Measurements from ENCODE around the gene ZNRF3.

The ZNRF3 gene

DNA sequence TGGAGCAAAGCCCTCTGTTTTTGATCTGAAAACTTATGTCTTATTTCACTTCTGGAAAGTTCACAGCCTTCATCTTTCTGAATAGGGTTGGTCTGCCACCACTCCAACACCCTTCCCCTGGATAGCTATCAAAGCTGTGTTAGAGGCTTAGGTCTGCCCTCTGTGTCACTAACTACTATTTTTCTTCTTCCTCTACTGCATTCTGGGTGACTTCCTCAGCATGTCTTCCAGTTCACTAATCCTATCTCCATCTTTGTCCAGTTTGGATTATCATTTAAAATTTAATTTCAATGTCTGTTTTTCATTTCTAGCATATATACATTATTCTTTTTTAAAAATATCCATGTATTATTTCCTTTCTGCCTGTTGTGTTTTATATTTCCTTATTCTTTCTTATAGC, 84.6 kb downstream of the ZNRF3 start:
- DNase-seq, result no peak
- in situ Hi-C loops (cut with HindIII; ENCODE audit: low pct_ligation_motif_present, low pct_unique_long_range_greater_than_20kb, low sequenced_read_pairs), result no loop called here

DNA sequence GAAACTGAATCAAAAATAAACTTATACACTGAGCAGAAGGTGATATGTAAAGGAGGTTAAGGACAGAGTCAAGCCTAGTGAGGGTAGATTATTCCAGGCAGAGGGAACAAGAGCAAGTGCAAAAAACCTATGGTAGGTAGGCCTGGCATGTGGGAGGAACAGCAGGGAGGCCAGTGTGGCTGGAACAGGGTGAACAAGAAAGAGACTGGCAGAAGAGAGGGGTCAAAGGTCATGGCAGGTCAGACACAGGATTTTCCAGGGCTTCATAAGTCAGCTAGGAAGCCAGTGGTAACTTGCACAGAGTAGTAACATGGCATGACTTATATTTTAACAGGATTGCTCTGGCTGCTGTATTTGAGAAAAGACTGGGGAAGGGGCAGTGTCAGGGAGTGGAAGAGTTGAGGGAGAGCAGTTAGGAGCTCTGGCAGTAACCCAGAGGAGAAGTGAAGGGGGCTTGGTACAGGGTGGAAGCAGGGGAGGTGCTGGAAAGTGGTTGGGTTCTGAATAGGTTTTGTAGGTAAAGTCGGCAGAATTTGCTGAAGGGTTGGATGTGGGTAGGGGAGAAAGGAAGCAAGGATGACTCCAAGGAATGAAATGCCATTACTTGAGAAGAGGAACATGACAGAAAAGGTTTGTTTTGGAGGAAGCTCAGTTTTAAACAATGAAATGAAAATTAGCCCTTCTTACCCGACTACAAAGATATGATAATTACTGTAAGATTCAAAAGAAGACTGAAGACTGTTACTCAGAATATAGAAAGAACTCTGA, 86.2 kb downstream of the ZNRF3 start:
- no peak for DNase-seq

GRCh38 chr22:28973352-28973751, 90.0 kb downstream of the ZNRF3 start:
- in situ Hi-C loops (cut with HindIII; ENCODE audit: low pct_ligation_motif_present, low pct_unique_long_range_greater_than_20kb, low sequenced_read_pairs), result no loop called here
- DNase-seq, result no peak

More for the DNA sequence above, 86.2 kb downstream of the ZNRF3 start:
- in situ Hi-C loops (cut with HindIII; ENCODE audit: low pct_ligation_motif_present, low pct_unique_long_range_greater_than_20kb, low sequenced_read_pairs), result no loop called here

GRCh38 chr22:28977060-28977459, 93.7 kb downstream of the ZNRF3 start:
- DNase-seq, result peak; percentile 6
- in situ Hi-C loops (cut with HindIII; ENCODE audit: low pct_ligation_motif_present, low pct_unique_long_range_greater_than_20kb, low sequenced_read_pairs), result no loop called here

- in situ Hi-C loops (cut with HindIII; ENCODE audit: low pct_ligation_motif_present, low pct_unique_long_range_greater_than_20kb, low sequenced_read_pairs), result no loop called here
- peak; percentile 45 for DNase-seq
Observed at GRCh38 chr22:28977481-28977971, 94.2 kb downstream of the ZNRF3 start.

- in situ Hi-C loops (cut with HindIII; ENCODE audit: low pct_ligation_motif_present, low pct_unique_long_range_greater_than_20kb, low sequenced_read_pairs), result no loop called here
- peak; percentile 56 for DNase-seq
Observed at GRCh38 chr22:28978158-28978557, 94.8 kb downstream of the ZNRF3 start.

DNA sequence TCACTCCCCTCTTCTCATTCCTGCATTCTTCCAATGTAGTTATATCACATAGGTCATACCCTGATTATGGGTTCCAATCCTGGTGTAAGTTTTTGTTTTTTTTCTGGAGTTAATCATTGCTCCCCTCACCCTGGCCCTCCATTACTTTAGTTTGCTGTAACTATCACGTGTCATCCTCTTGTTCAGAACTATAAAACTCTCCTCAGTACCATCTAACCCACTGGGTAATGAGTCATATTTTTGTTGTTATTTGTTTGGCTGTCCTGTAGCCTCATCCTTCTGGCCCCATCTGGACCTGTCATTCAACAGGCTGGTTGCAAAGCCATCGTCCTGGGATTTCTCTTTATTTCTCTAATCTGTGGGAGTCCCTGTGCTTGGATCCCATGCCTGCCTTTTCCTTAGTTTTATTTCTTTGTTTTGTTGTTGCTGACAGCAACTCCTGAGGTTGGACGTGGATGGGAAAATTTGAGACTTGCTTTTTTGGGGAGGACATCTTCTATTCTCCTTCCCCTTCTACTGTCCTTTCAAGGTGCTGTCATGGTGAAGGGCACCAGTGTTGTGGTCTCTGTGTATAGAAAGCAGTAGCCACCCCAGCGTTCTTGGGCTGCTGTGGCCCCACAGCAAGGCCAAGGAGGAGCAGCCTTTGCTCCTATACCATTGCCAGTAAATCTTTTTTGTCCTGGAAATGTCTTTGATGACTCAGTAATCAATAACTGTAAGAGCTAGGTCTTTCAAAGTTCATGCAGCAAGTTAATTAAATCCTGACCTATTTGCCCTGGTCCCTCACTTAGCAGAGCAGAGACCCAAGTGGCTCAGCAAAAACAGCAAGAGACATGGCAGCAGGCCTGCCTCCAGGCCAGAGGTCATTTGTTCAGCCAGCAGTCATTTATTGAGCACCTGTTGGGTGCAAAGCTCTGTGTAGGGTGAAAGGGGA, 95.8 kb downstream of the ZNRF3 start:
- DNase-seq, result peak; percentile 5
- in situ Hi-C loops (cut with HindIII; ENCODE audit: low pct_ligation_motif_present, low pct_unique_long_range_greater_than_20kb, low sequenced_read_pairs), result no loop called here

- in situ Hi-C loops (cut with HindIII; ENCODE audit: low pct_ligation_motif_present, low pct_unique_long_range_greater_than_20kb, low sequenced_read_pairs), result no loop called here
- no peak for DNase-seq
Observed at GRCh38 chr22:28980326-28980725, 97.0 kb downstream of the ZNRF3 start.

GRCh38 chr22:28981818-28982499, 98.6 kb downstream of the ZNRF3 start:
- DNase-seq, result peak; percentile 53
- in situ Hi-C loops (cut with HindIII; ENCODE audit: low pct_ligation_motif_present, low pct_unique_long_range_greater_than_20kb, low sequenced_read_pairs), result no loop called here

DNA sequence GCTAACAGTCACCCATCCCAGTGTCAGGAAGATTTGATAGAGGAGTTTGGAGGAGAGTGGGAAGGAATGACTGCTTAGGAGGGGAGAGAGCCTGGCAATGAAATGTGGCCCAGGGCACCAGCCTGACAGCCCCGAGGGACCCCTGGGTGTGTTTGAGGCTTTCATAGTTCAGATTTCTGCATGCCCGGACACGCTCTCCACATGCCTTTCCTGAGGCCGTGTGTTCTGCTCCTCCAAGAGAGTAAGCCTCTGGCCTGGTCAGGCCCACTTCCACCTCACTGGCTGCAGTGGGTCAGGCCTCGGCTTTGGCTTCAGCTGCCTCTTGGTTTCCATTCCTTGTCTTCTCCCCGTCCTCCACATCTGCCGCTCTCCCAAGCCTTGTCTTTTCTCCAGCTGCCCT, 99.8 kb downstream of the ZNRF3 start:
- DNase-seq, result no peak
- in situ Hi-C loops (cut with HindIII; ENCODE audit: low pct_ligation_motif_present, low pct_unique_long_range_greater_than_20kb, low sequenced_read_pairs), result no loop called here

- no peak for DNase-seq
- in situ Hi-C loops (cut with HindIII; ENCODE audit: low pct_ligation_motif_present, low pct_unique_long_range_greater_than_20kb, low sequenced_read_pairs), result no loop called here
Observed at GRCh38 chr22:28983788-28984441, 100.5 kb downstream of the ZNRF3 start.

GRCh38 chr22:28984482-28985158, 101.2 kb downstream of the ZNRF3 start:
- in situ Hi-C loops (cut with HindIII; ENCODE audit: low pct_ligation_motif_present, low pct_unique_long_range_greater_than_20kb, low sequenced_read_pairs), result no loop called here
- no peak for DNase-seq

DNA sequence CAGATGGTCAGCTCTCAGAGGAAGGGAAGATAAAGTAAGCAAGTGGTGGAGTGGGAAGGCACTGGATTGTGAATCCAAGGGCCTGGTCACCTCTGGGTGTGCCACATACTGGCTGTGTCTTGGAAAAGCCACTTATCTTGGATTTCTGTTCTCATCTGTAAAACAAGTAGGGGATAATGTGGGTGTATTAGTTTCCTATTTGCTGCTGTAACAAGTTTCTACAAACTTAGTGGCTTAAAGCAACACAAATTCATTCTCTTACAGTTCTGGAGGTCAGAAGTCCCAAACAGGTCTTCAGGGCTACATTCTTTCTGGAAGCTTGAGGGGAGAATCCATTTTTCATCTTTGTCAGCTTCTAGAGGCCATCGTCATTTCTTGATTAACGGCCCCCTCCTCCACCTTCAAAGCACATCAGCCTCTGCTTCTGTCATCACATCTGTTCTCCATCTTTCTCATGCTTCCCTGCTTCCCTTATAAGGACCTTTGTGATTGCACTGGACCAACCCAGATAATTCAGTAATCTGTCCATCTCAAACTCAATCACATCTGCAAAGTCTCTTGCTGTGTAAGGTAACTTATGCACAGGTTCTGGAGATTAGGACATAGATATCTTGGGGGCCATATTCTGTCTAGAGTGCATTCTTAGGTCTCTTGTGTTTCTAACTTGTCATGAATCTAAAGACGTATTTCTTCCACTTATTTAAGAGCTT, 102.4 kb downstream of the ZNRF3 start:
- DNase-seq, result no peak
- in situ Hi-C loops (cut with HindIII; ENCODE audit: low pct_ligation_motif_present, low pct_unique_long_range_greater_than_20kb, low sequenced_read_pairs), result no loop called here

DNA sequence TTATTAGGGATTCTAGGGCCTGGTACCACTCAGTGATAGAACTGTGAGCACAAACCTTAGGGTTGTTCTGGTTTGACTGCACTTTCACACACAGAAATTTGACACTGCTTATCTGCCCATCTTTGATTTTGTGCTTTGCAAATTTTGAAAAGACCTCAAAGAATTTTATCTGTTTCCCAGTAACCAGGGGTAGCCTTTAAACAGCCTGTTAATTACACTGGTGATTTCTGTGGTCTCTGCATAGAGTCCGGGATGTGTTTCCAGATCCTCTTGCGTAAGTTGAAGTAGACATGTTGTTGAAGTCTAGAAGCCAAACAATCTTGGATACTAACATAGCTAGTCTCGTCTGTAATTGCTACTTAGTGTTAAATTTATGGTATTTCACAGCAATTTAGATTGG, 103.0 kb downstream of the ZNRF3 start:
- in situ Hi-C loops (cut with HindIII; ENCODE audit: low pct_ligation_motif_present, low pct_unique_long_range_greater_than_20kb, low sequenced_read_pairs), result no loop called here
- DNase-seq, result no peak

DNA sequence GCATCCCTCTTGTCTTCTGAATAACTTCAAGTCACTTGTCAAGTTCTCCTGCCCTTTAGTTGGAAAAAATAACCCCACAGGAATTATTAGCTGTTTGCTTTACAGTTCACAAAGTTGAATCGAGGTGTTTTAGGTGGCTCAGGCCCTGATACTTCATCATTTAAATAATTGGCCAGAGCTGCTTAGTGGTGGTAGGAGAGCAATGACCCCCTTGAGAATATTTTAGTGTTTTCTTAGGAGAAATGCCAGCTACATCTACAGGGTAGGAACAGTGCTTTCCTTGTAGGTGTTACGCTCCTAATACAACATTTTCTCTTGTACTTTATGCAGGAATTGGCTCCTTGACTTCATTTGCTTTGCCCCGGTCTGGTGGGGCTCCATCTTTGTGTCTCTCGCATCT, 105.1 kb downstream of the ZNRF3 start:
- in situ Hi-C loops (cut with HindIII; ENCODE audit: low pct_ligation_motif_present, low pct_unique_long_range_greater_than_20kb, low sequenced_read_pairs), result no loop called here

GRCh38 chr22:28989035-28989464, 105.7 kb downstream of the ZNRF3 start:
- no peak for DNase-seq
- in situ Hi-C loops (cut with HindIII; ENCODE audit: low pct_ligation_motif_present, low pct_unique_long_range_greater_than_20kb, low sequenced_read_pairs), result no loop called here

More for the DNA sequence above, 105.1 kb downstream of the ZNRF3 start:
- no peak for DNase-seq

GRCh38 chr22:28989484-28989883, 106.1 kb downstream of the ZNRF3 start:
- in situ Hi-C loops (cut with HindIII; ENCODE audit: low pct_ligation_motif_present, low pct_unique_long_range_greater_than_20kb, low sequenced_read_pairs), result no loop called here
- no peak for DNase-seq
